H9 (cell line): Measurements from ENCODE around the gene PYHIN1. TPM values are rescaled to one million over a fixed set of nuclear protein-coding genes. Genes with fewer than 3 reads are reported as not detected.

Source experiments
- DNase-seq: peaks from one replicate; pipeline ENCODE4 v3.0.0-alpha.2; 2017
- H2AFZ ChIP-seq: one replicate; pipeline ENCODE4 v1.6.1; 2013; ENCODE audit warnings: mild to moderate bottlenecking, low read length, control low read depth, moderate library complexity
- H2AK5ac ChIP-seq: 2 replicates; pipeline ENCODE4 v1.6.1; 2013; ENCODE audit warnings: low read length, control low read depth, mixed read lengths; ENCODE audit not compliant: insufficient read length
- H2BK120ac ChIP-seq: one replicate; pipeline ENCODE4 v1.6.1; 2013; ENCODE audit warnings: low read depth, mild to moderate bottlenecking, low read length, control low read depth, inconsistent platforms; ENCODE audit not compliant: poor library complexity, severe bottlenecking
- H2BK12ac ChIP-seq: 2 replicates; pipeline ENCODE4 v1.6.1; 2013; ENCODE audit warnings: low read length, control low read depth, mixed read lengths, low read depth; ENCODE audit not compliant: insufficient read length
- H2BK15ac ChIP-seq: 2 replicates; pipeline ENCODE4 v1.6.1; 2013; ENCODE audit warnings: low read depth, low read length, control low read depth
- H2BK20ac ChIP-seq: one replicate; pipeline ENCODE4 v1.6.1; 2013; ENCODE audit warnings: low read depth, mild to moderate bottlenecking, low read length, control low read depth, inconsistent platforms; ENCODE audit not compliant: poor library complexity, severe bottlenecking
- H2BK5ac ChIP-seq: 2 replicates; pipeline ENCODE4 v1.6.1; 2013; ENCODE audit warnings: low read length, control low read depth, mixed read lengths; ENCODE audit not compliant: insufficient read length
- H3K14ac ChIP-seq: 2 replicates; pipeline ENCODE4 v1.6.1; 2013; ENCODE audit warnings: low read length, control low read depth; ENCODE audit not compliant: insufficient read depth
- H3K18ac ChIP-seq: 2 replicates; pipeline ENCODE4 v1.6.1; 2013; ENCODE audit warnings: low read depth, mild to moderate bottlenecking, mixed read lengths, low read length, control low read depth; ENCODE audit not compliant: insufficient read length
- H3K23ac ChIP-seq: 2 replicates; pipeline ENCODE4 v1.6.1; 2013; ENCODE audit warnings: low read length, control low read depth, mixed read lengths, low read depth; ENCODE audit not compliant: insufficient read length
- H3K23me2 ChIP-seq: 2 replicates; pipeline ENCODE4 v1.6.1; 2013; ENCODE audit warnings: low read depth, mild to moderate bottlenecking, mixed read lengths, low read length, control low read depth; ENCODE audit not compliant: insufficient read length, poor library complexity, severe bottlenecking
- H3K27ac ChIP-seq: 2 replicates; pipeline ENCODE4 v1.5.1; 2013; ENCODE audit warnings: low read length, control low read depth, mixed read lengths, low read depth; ENCODE audit not compliant: insufficient read length
- H3K27me3 ChIP-seq: 2 replicates; pipeline ENCODE4 v1.6.1; 2013; ENCODE audit warnings: low read length, control low read depth, inconsistent platforms; ENCODE audit not compliant: insufficient read depth
- H3K4ac ChIP-seq: 2 replicates; pipeline ENCODE4 v1.6.1; 2013; ENCODE audit warnings: low read depth, mild to moderate bottlenecking, control low read depth, inconsistent platforms, low read length, moderate library complexity
- H3K4me1 ChIP-seq: 2 replicates; pipeline ENCODE4 v1.6.1; 2013; ENCODE audit warnings: low read length, control low read depth, inconsistent platforms; ENCODE audit not compliant: insufficient read depth
- H3K4me2 ChIP-seq: 2 replicates; pipeline ENCODE4 v1.6.1; 2013; ENCODE audit warnings: low read length, control low read depth, mixed read lengths; ENCODE audit not compliant: insufficient read length, insufficient read depth
- H3K56ac ChIP-seq: 2 replicates; pipeline ENCODE4 v1.6.1; 2013; ENCODE audit warnings: low read depth, mild to moderate bottlenecking, mixed read lengths, low read length, control low read depth; ENCODE audit not compliant: insufficient read length
- H3K79me1 ChIP-seq: 2 replicates; pipeline ENCODE4 v1.6.1; 2013; ENCODE audit warnings: low read depth, mild to moderate bottlenecking, moderate library complexity, low read length, control low read depth, inconsistent platforms; ENCODE audit not compliant: insufficient read depth, poor library complexity, severe bottlenecking
- H3K79me2 ChIP-seq: 2 replicates; pipeline ENCODE4 v1.6.1; 2013; ENCODE audit warnings: low read length, control low read depth, inconsistent platforms; ENCODE audit not compliant: insufficient read depth
- H3K9ac ChIP-seq: 2 replicates; pipeline ENCODE4 v1.6.1; 2013; ENCODE audit warnings: low read length, control low read depth, mixed read lengths; ENCODE audit not compliant: insufficient read length; ENCODE audit errors: extremely low read depth
- H3K9me3 ChIP-seq: one replicate; pipeline ENCODE4 v1.6.1; 2013; ENCODE audit warnings: low read depth, low read length, inconsistent platforms; ENCODE audit not compliant: control insufficient read depth
- H3T11ph ChIP-seq: one replicate; pipeline ENCODE4 v1.6.1; 2013; ENCODE audit warnings: mild to moderate bottlenecking, low read length, control low read depth, inconsistent platforms
- H4K20me1 ChIP-seq: one replicate; pipeline ENCODE4 v1.6.1; 2013; ENCODE audit not compliant: control insufficient read depth, insufficient read length, insufficient read depth
- H4K5ac ChIP-seq: 2 replicates; pipeline ENCODE4 v1.6.1; 2013; ENCODE audit warnings: low read depth, mild to moderate bottlenecking, mixed read lengths, low read length, control low read depth; ENCODE audit not compliant: insufficient read length
- H4K8ac ChIP-seq: replicated peaks from 2 replicates; pipeline ENCODE4 v1.6.1; 2013; ENCODE audit warnings: low read length, control low read depth, mixed read lengths, low read depth; ENCODE audit not compliant: insufficient read length
- H4K91ac ChIP-seq: 2 replicates; pipeline ENCODE4 v1.6.1; 2013; ENCODE audit warnings: low read depth, mild to moderate bottlenecking, moderate library complexity, mixed read lengths, low read length, control low read depth; ENCODE audit not compliant: insufficient read length
- H3K27ac Mint-ChIP-seq, 3 experiments: 2 replicates in 2 of 3; 3 replicates in 1 of 3; pipeline ENCODE4 v1.8.0; 2020 to 2021; ENCODE audit warnings: mixed read lengths in 3 of 3, mild to moderate bottlenecking in 1 of 3, moderate library complexity in 1 of 3
- H3K27me3 Mint-ChIP-seq: 2 replicates; pipeline ENCODE4 v1.8.0; 2021; ENCODE audit warnings: low read depth, mild to moderate bottlenecking, moderate library complexity, mixed read lengths
- H3K36me3 Mint-ChIP-seq, 3 experiments: 2 replicates in 2 of 3; 3 replicates in 1 of 3; pipeline ENCODE4 v1.8.0; 2020 to 2021; ENCODE audit warnings: low read depth in 3 of 3, mixed read lengths in 3 of 3; ENCODE audit not compliant: insufficient read depth in 1 of 3
- H3K4me1 Mint-ChIP-seq, 2 experiments: 2 replicates each; pipeline ENCODE4 v1.8.0; 2020; ENCODE audit warnings: mixed read lengths in 2 of 2
- H3K4me3 Mint-ChIP-seq, 2 experiments: 2 replicates in 1 of 2; 3 replicates in 1 of 2; pipeline ENCODE4 v1.8.0; 2020 to 2021; ENCODE audit warnings: mild to moderate bottlenecking in 2 of 2, mixed read lengths in 2 of 2, moderate library complexity in 1 of 2
- H3K9me3 Mint-ChIP-seq, 2 experiments: 2 replicates in 1 of 2; 3 replicates in 1 of 2; pipeline ENCODE4 v1.8.0; 2020; ENCODE audit warnings: mild to moderate bottlenecking in 2 of 2, mixed read lengths in 2 of 2, moderate library complexity in 1 of 2
- CTCF ChIP-seq: fragments of 200-600 bp; sonication (generic); conservative IDR thresholded peaks from 3 replicates; pipeline ENCODE4 v1.8.0; 2021; ENCODE audit warnings: antibody characterized with exemption, mild to moderate bottlenecking
- total RNA-seq: library from RNA; stranded (reverse); gene quantifications from 2 replicates; pipeline ENCODE4 v1.2.1, GENCODE V29; 2021

PYHIN1 gene
- total RNA-seq, 1 experiment from 2014 or later, result not detected

DNA sequence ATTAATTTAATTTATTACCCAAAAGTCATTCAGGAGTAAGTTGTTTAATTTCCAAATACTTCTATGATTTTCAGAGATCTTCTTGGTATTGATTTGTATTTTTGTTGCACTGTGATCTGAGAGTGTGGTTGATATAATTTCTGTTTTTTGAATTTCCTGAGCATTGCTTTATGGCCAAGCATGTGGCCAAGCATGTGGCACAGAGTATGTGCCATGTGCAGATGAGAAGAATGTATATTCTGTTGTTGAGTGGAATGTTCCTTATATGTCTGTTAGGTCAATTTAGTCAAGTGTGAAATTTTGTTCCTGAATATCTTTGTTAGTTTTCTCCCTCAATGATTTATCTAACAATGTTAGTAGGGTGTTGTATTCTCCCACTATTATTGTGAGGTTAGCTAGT is 53.0 kb downstream of the PYHIN1 start:
- H3K4ac ChIP-seq, result no peak overlapping the region
- no peak overlapping the region for H2BK20ac ChIP-seq
- no peak overlapping the region for H3K27ac Mint-ChIP-seq
- H3K79me2 ChIP-seq, result no peaks in the 10 kb centered on the region
- peaks cover 4 to 22% (median 7%) of the 10 kb centered on the region in 3 experiments for H3K36me3 Mint-ChIP-seq
- no peak overlapping the region for H4K91ac ChIP-seq
- no peak overlapping the region for H2BK12ac ChIP-seq
- no peaks in the 10 kb centered on the region for H3K4me1 ChIP-seq
- H3K18ac ChIP-seq, result no peak overlapping the region
- H3K27ac ChIP-seq, result no peak overlapping the region
- peaks cover 17 to 28% of the 10 kb centered on the region in 2 experiments for H3K9me3 Mint-ChIP-seq
- no peak overlapping the region for H3K56ac ChIP-seq
- no peaks in the 10 kb centered on the region for H3K9me3 ChIP-seq
- H2BK120ac ChIP-seq, result no peak overlapping the region
- no peaks in the 10 kb centered on the region for H4K20me1 ChIP-seq
- no peak overlapping the region for H3K9ac ChIP-seq
- no peak overlapping the region for H3K23ac ChIP-seq
- no peak overlapping the region for H2BK15ac ChIP-seq
- no peak overlapping the region for H2AK5ac ChIP-seq
- no peak overlapping the region for H3T11ph ChIP-seq
- H3K23me2 ChIP-seq, result no peaks in the 10 kb centered on the region
- DNase-seq, result no peak
- H3K14ac ChIP-seq, result no peak overlapping the region
- peaks cover 2% of the 10 kb centered on the region for H3K27me3 Mint-ChIP-seq
- H4K5ac ChIP-seq, result no peak overlapping the region
- no peaks in the 10 kb centered on the region for H3K4me1 Mint-ChIP-seq
- no peak for TF ChIP-seq CTCF
- no peak overlapping the region for H3K4me2 ChIP-seq
- H3K4me3 Mint-ChIP-seq, result no peak overlapping the region
- H4K8ac ChIP-seq, result no peak overlapping the region
- no peak overlapping the region for H2BK5ac ChIP-seq
- H3K79me1 ChIP-seq, result no peaks in the 10 kb centered on the region
- no peak overlapping the region for H2AFZ ChIP-seq
- no peaks in the 10 kb centered on the region for H3K27me3 ChIP-seq
